WERI-Rb-1 (cell line): ENCODE data around the gene HOXA2.
A peak's percentile ranks its signal among the peaks of the same experiment; 100 is the strongest.

Experiments used
- DNase-seq: peaks from one replicate; pipeline ENCODE4 v3.0.0-alpha.2; 2020
- H3K27ac ChIP-seq: fragments of 250-450 bp; sonication (Bioruptor Pico); 2 replicates; pipeline ENCODE4 v1.5.1; 2020; ENCODE audit warnings: mild to moderate bottlenecking, moderate library complexity
- H3K27me3 ChIP-seq: fragments of 250-450 bp; sonication (Bioruptor Pico); 2 replicates; pipeline ENCODE4 v1.5.1; 2021; ENCODE audit warnings: mild to moderate bottlenecking, low read depth, moderate library complexity; ENCODE audit not compliant: insufficient read depth, severe bottlenecking
- H3K36me3 ChIP-seq: fragments of 250-450 bp; sonication (Bioruptor Pico); 2 replicates; pipeline ENCODE4 v1.5.1; 2020; ENCODE audit warnings: mild to moderate bottlenecking, moderate library complexity
- H3K4me3 ChIP-seq: 2 replicates; pipeline ENCODE4 v1.5.1; 2011; ENCODE audit warnings: low read depth, mild to moderate bottlenecking, control low read depth, low read length
- H3K9me3 ChIP-seq: fragments of 250-450 bp; sonication (Bioruptor Pico); 2 replicates; pipeline ENCODE4 v1.5.1; 2021; ENCODE audit warnings: mild to moderate bottlenecking, moderate library complexity; ENCODE audit not compliant: severe bottlenecking
- CTCF ChIP-seq: IDR thresholded peaks from 2 replicates; pipeline ENCODE4 v1.5.1; 2011; ENCODE audit warnings: low read depth, mild to moderate bottlenecking, control low read depth, inconsistent platforms, low read length

HOXA2 gene

GRCh38 chr7:27098578-27099451 is 3.7 kb downstream of the HOXA2 start:
- H3K27me3 ChIP-seq: peaks cover 88% of the 10 kb centered on the region
- H3K36me3 ChIP-seq: peaks cover 9% of the 10 kb centered on the region; the same call in 1 of the 2 replicates
- no peak for DNase-seq
- no peak for TF ChIP-seq CTCF
- H3K27ac ChIP-seq: peak overlapping the region; percentile 78
- peak overlapping the region; percentile 35 for H3K4me3 ChIP-seq
- no peaks in the 10 kb centered on the region for H3K9me3 ChIP-seq

- peak overlapping the region; percentile 80 for H3K4me3 ChIP-seq
- H3K9me3 ChIP-seq: no peaks in the 10 kb centered on the region
- peaks cover 9% of the 10 kb centered on the region; the same call in 1 of the 2 replicates for H3K36me3 ChIP-seq
- no peak for TF ChIP-seq CTCF
- peak overlapping the region; percentile 78 for H3K27ac ChIP-seq
- H3K27me3 ChIP-seq: peaks cover 79% of the 10 kb centered on the region
- DNase-seq: no peak
These were observed 4.6 kb downstream of the HOXA2 start for GRCh38 chr7:27097686-27098577.

- peaks cover 9% of the 10 kb centered on the region; the same call in 1 of the 2 replicates for H3K36me3 ChIP-seq
- peak overlapping the region; percentile 80 for H3K4me3 ChIP-seq
- no peaks in the 10 kb centered on the region for H3K9me3 ChIP-seq
- TF ChIP-seq CTCF: 0 out of 2 replicates have a peak, but pooled peaks have one; percentile 0
- H3K27me3 ChIP-seq: peaks cover 79% of the 10 kb centered on the region
- peak overlapping the region; percentile 78 for H3K27ac ChIP-seq
- no peak for DNase-seq
These were observed 5.5 kb downstream of the HOXA2 start for GRCh38 chr7:27096768-27097514.

- peaks cover 9% of the 10 kb centered on the region; the same call in 1 of the 2 replicates for H3K36me3 ChIP-seq
- no peak for TF ChIP-seq CTCF
- H3K4me3 ChIP-seq: peak within 1 kb of the TSS; percentile 80
- peak within 1 kb of the TSS; percentile 78 for H3K27ac ChIP-seq
- no peaks in the 10 kb centered on the region for H3K9me3 ChIP-seq
- H3K27me3 ChIP-seq: peaks cover 71% of the 10 kb centered on the region
- peak; percentile 89 for DNase-seq
These were observed 6.4 kb downstream of the HOXA2 start, which contains the start of gene HOXA1 for GRCh38 chr7:27095897-27096767. Gene HOXA1 (minus strand): TSS chr7:27096000. CDS start chr7:27095912, 88 bp downstream.
